Lower lobe of right lung (tissue), 2 donors: ENCODE data around the gene DNAH12. TPM values are rescaled to one million over a fixed set of nuclear protein-coding genes. Genes with fewer than 3 reads are reported as not detected.
"Not testable (repeated sequence)": the region's sequence is repeated elsewhere in the genome, so short reads cannot be mapped to it uniquely, and the experiment has no call there.

ENCODE experiments used
- ATAC-seq, 2 donors: fragments of 200-7000 bp; cut with Tn5 transposase; one replicate each; pipeline ENCODE4 v1.9.1; 2020 to 2022; ENCODE audit warnings: mild to moderate bottlenecking in 2 of 2, moderate library complexity in 2 of 2
- DNase-seq: peaks from one replicate; pipeline ENCODE4 v3.0.0-alpha.2; 2020
- H3K27ac ChIP-seq: fragments of 200-600 bp; one replicate; pipeline ENCODE4 v1.8.0; 2022
- H3K27me3 ChIP-seq: fragments of 200-600 bp; one replicate; pipeline ENCODE4 v1.8.0; 2022; ENCODE audit warnings: low read depth
- H3K36me3 ChIP-seq: fragments of 200-600 bp; one replicate; pipeline ENCODE4 v1.8.0; 2022; ENCODE audit warnings: mild to moderate bottlenecking
- H3K4me1 ChIP-seq: fragments of 200-600 bp; one replicate; pipeline ENCODE4 v1.8.0; 2022
- H3K4me3 ChIP-seq: fragments of 200-600 bp; one replicate; pipeline ENCODE4 v1.8.0; 2022; ENCODE audit warnings: mild to moderate bottlenecking
- H3K9me3 ChIP-seq: fragments of 200-600 bp; one replicate; pipeline ENCODE4 v1.8.0; 2022
- intact Hi-C: fragments of 100-400 bp; cut with DNase I; formaldehyde crosslinking; loops from one replicate; pipeline ENCODE4 v1.11.0; 2022
- total RNA-seq: library from RNA; stranded (reverse); fragmentation: NEBNext Ultra II Directional; extraction: Animal tissue kit (Norgen Biotek cat#: 25700); gene quantifications from one replicate; pipeline ENCODE4 v1.2.1, GENCODE V29; 2021
- TF ChIP-seq, protein P1 (sequence below): fragments of 200-600 bp; IDR thresholded peaks from one replicate; pipeline ENCODE4 v1.8.0; 2022; ENCODE audit warnings: antibody characterized with exemption, mild to moderate bottlenecking
- donor health status: DM: no; HTN: yes; CAD: no; lungs with severe emphysema.

DNAH12 gene
- total RNA-seq, 1 donor from 2014 or later: 11.2 TPM

GRCh38 chr3:57314204-57314603, 229.9 kb downstream of the DNAH12 start:
- Histone ChIP-seq H3K4me1 (no peaks in the 10 kb centered on the region), H3K9me3 (no peaks in the 10 kb centered on the region), H3K4me3 (no peak overlapping the region), H3K27me3 (no peaks in the 10 kb centered on the region), H3K36me3 (no peaks in the 10 kb centered on the region), H3K27ac (no peak overlapping the region)
- DNase-seq (no peak), ATAC-seq (no peak)
- TF ChIP-seq, protein P1, sequence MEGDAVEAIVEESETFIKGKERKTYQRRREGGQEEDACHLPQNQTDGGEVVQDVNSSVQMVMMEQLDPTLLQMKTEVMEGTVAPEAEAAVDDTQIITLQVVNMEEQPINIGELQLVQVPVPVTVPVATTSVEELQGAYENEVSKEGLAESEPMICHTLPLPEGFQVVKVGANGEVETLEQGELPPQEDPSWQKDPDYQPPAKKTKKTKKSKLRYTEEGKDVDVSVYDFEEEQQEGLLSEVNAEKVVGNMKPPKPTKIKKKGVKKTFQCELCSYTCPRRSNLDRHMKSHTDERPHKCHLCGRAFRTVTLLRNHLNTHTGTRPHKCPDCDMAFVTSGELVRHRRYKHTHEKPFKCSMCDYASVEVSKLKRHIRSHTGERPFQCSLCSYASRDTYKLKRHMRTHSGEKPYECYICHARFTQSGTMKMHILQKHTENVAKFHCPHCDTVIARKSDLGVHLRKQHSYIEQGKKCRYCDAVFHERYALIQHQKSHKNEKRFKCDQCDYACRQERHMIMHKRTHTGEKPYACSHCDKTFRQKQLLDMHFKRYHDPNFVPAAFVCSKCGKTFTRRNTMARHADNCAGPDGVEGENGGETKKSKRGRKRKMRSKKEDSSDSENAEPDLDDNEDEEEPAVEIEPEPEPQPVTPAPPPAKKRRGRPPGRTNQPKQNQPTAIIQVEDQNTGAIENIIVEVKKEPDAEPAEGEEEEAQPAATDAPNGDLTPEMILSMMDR: no peak
- intact Hi-C loops: no loop called here

GRCh38 chr3:57309769-57310360, 234.3 kb downstream of the DNAH12 start:
- intact Hi-C loops: no loop called here
- DNase-seq (no peak), ATAC-seq (no peak)
- Histone ChIP-seq H3K4me1 (no peaks in the 10 kb centered on the region), H3K27ac (no peak overlapping the region), H3K4me3 (no peak overlapping the region), H3K36me3 (no peaks in the 10 kb centered on the region), H3K9me3 (no peaks in the 10 kb centered on the region), H3K27me3 (no peaks in the 10 kb centered on the region)
- TF ChIP-seq, protein P1: no peak

DNA sequence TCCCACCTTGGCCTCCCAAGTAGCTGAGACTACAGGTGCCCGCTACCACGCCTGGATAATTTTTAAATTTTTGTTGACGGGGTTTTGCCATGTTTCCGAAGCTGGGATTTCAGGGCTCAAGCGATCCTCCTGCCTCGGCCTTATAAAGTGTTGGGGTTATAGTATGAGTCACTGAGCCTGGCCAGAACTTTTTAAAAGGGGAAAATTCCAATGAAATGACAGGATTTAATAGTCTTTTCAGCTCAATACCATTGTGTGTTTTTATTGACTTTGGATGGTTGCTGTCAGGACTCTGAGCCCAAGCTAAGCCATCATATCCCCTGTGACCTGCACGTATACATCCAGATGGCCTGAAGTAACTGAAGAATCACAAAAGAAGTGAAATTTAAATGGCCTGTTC, 240.6 kb downstream of the DNAH12 start:
- intact Hi-C loops, DNase-seq, H3K36me3 ChIP-seq, H3K4me3 ChIP-seq, H3K4me1 ChIP-seq, H3K27me3 ChIP-seq, H3K9me3 ChIP-seq, ATAC-seq, H3K27ac ChIP-seq: not testable (repeated sequence)

- H3K4me3 ChIP-seq: no peak overlapping the region
- no peak for ATAC-seq
Measured at GRCh38 chr3:57298041-57298440, 246.1 kb downstream of the DNAH12 start.

GRCh38 chr3:57292897-57293526, 251.1 kb downstream of the DNAH12 start:
- H3K36me3 ChIP-seq: no peaks in the 10 kb centered on the region
- H3K27me3 ChIP-seq: no peaks in the 10 kb centered on the region
- no peaks in the 10 kb centered on the region for H3K9me3 ChIP-seq
- TF ChIP-seq, protein P1: no peak
- no peak for ATAC-seq
- H3K4me3 ChIP-seq: no peak overlapping the region
- intact Hi-C loops: no loop called here
- DNase-seq: no peak
- no peaks in the 10 kb centered on the region for H3K4me1 ChIP-seq
- H3K27ac ChIP-seq: no peak overlapping the region

More at GRCh38 chr3:57298041-57298440, 246.1 kb downstream of the DNAH12 start:
- no peak for DNase-seq
- intact Hi-C loops: no loop called here
- no peaks in the 10 kb centered on the region for H3K9me3 ChIP-seq
- no peak overlapping the region for H3K27ac ChIP-seq
- H3K4me1 ChIP-seq: no peaks in the 10 kb centered on the region
- TF ChIP-seq, protein P1: no peak
- H3K27me3 ChIP-seq: no peaks in the 10 kb centered on the region
- no peaks in the 10 kb centered on the region for H3K36me3 ChIP-seq

GRCh38 chr3:57292159-57292896, 251.8 kb downstream of the DNAH12 start, which contains the start of gene ASB14:
ASB14 (minus strand) TSS chr3:57292685; CDS start chr3:57292033, 652 bp downstream.
- H3K27me3 ChIP-seq: no peaks in the 10 kb centered on the region
- intact Hi-C loops: no loop called here
- DNase-seq (no peak), ATAC-seq (no peak)
- H3K4me1 ChIP-seq: no peaks in the 10 kb centered on the region
- no peak within 1 kb of the TSS for H3K4me3 ChIP-seq
- no peaks in the 10 kb centered on the region for H3K36me3 ChIP-seq
- no peak within 1 kb of the TSS for H3K27ac ChIP-seq
- TF ChIP-seq, protein P1: no peak
- no peaks in the 10 kb centered on the region for H3K9me3 ChIP-seq
